ENCODE results near the gene SNIP1.
"Not testable (repeated sequence)": the region's sequence is repeated elsewhere in the genome, so short reads cannot be mapped to it uniquely, and the experiment has no call there.

The SNIP1 gene

DNA sequence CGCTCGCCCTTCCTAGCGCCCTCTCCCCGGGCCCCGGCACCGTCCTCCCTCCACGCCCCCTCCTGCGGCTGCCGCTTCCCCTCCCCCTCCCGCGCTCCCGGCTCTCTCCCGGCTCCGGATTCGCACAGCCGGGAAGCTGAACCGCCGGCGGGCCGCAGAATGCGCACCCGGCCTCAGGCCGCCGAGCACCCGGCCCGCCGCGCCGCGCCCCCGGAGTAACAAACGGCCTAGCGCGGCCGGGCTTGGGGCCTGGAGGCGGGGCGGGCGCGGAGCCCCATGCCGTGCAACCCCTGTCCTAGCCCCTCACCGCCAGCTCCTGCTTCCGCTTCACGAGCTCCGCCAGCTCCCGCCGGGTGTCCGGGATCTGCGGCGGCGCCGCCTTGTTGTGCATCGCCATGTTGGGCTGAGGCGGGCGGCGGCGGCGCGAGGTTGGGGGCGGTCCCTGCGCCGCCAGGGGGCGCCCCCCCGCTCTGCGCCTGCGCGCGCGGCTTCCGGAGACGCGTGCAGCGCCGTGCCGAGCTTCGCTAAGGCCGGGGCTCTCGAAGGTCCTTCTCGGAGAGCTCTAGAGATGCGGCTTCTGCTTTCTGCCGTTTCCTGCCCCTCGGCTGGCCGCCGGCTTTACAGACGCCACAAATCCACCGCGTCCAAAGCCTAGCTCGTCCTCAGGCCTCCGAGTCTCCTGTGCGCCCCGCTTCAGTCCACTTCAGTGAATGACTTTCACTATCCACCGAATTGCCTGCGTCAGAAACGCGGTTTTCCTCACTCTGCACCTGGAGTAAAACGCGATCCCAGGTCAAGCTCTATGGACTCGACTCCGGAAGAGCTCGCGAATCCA lies 39.5 kb downstream of the SNIP1 start, which contains the start of gene MEAF6:
TSS of gene MEAF6 (minus strand) at position 417 of the 835 bp plus-strand sequence. CDS start at position 397, 20 bp downstream.
- in situ Hi-C loops (cut with HindIII; ENCODE audit: low sequenced_read_pairs) = no loop called here

GRCh38 chr1:37513795-37514349 lies 40.2 kb downstream of the SNIP1 start:
- in situ Hi-C loops (cut with HindIII; ENCODE audit: low sequenced_read_pairs) = no loop called here

GRCh38 chr1:37509181-37509580 lies 44.9 kb downstream of the SNIP1 start:
- in situ Hi-C loops (cut with HindIII; ENCODE audit: low sequenced_read_pairs) = no loop called here

DNA sequence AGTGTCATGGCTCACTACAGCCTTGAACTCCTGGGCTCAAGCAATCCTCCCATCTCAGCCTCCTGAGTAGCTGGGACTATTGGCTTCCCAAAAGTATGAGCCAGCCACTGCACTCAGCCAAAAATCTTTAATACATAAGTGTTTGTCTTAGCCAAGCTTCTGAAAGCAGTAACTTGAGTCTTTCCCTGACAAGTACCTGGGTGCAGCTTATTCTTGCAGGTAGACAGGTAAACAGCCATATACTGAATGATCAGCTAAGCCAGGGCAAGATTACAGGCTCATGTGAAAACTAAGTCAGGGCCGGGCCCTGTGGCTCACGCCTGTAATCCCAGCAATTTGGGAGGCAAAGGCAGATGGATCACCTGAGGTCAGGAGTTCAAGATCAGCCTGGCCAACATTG lies 47.4 kb downstream of the SNIP1 start:
- in situ Hi-C loops (cut with HindIII; ENCODE audit: low sequenced_read_pairs) = no loop called here

- in situ Hi-C loops (cut with HindIII; ENCODE audit: low sequenced_read_pairs) = not testable (repeated sequence)
Observed at GRCh38 chr1:37502791-37503190, 51.3 kb downstream of the SNIP1 start.

DNA sequence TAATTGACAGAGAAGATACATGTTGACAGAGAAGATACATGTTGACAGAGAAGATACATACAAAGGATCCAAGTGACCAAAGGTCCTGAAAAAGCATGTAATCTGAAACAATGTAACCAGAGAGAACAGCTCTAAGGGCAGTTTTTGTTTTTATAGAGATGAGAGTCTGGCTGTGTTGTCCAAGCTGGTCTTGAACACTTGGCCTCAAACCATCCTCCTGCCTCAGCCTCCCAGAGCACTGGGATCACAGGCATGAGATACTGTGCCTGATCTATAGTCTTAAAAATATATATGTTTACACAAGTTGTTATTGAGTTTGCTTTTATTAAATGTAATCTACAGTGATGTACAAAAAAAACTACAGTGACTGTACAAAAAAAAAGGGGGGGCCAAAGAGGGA lies 52.0 kb downstream of the SNIP1 start:
- in situ Hi-C loops (cut with HindIII; ENCODE audit: low sequenced_read_pairs) = no loop called here

DNA sequence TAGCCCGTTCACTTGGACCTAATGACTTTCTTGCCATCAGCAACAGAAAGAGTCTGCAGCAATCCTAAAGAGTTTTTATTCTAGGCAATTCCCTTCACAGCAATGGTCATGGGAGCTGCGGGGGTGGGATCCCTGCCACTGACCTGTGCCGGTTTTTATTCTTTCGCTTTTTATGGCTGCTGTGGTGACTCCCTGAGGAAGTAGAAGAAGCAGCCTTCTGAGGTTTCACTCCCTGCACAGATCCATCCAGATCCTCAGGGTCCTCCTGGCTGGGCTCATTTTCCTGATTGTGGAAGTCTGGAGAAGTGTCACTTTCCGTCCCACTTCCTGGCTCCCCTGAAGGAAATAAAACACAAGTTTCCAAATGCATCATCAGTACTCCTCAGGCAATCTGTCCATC lies 52.4 kb downstream of the SNIP1 start:
- in situ Hi-C loops (cut with HindIII; ENCODE audit: low sequenced_read_pairs) = no loop called here

- in situ Hi-C loops (cut with HindIII; ENCODE audit: low sequenced_read_pairs) = no loop called here
Observed at GRCh38 chr1:37498872-37499617, 55.0 kb downstream of the SNIP1 start.

- in situ Hi-C loops (cut with HindIII; ENCODE audit: low sequenced_read_pairs) = no loop called here
Observed at GRCh38 chr1:37497832-37498231, 56.3 kb downstream of the SNIP1 start.

DNA sequence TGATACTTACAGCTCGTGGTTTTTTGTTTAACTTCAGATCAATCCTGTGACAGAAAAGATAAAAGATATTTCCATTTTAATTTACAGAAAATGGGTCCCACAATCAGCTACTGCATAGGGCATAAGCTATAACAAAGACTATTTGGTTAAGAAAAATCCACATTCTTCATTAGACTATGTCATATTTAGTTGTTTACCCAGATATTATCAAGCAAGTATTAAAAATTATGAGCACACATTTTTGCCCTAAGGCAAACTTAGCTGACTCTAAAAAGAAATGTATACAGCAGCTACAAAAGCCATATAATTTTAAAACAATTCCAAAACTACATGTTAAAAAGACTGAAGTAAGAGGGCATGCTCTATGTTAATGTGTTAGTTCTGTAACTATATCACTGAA lies 58.2 kb downstream of the SNIP1 start:
- in situ Hi-C loops (cut with HindIII; ENCODE audit: low sequenced_read_pairs) = no loop called here

- in situ Hi-C loops (cut with HindIII; ENCODE audit: low sequenced_read_pairs) = no loop called here
Observed at GRCh38 chr1:37493336-37494098, 60.6 kb downstream of the SNIP1 start.

DNA sequence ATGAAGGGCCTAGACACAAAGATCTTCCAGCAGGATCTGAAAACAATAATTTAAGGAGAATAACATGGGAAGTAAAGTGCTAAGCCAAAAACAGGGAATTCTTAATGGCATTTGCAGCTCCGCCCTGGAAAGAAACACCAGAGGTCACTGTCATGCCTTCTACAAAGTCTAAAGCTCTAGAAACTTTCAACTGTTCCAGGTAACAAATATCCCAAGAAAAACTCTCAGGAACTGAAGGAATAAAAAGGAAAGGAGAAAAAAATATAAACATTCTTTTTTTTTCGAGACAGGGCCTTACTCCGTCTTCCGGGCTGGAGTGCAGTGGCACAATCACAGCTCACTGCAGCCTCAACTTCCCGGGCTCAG lies 66.5 kb downstream of the SNIP1 start:
- in situ Hi-C loops (cut with HindIII; ENCODE audit: low sequenced_read_pairs) = no loop called here

DNA sequence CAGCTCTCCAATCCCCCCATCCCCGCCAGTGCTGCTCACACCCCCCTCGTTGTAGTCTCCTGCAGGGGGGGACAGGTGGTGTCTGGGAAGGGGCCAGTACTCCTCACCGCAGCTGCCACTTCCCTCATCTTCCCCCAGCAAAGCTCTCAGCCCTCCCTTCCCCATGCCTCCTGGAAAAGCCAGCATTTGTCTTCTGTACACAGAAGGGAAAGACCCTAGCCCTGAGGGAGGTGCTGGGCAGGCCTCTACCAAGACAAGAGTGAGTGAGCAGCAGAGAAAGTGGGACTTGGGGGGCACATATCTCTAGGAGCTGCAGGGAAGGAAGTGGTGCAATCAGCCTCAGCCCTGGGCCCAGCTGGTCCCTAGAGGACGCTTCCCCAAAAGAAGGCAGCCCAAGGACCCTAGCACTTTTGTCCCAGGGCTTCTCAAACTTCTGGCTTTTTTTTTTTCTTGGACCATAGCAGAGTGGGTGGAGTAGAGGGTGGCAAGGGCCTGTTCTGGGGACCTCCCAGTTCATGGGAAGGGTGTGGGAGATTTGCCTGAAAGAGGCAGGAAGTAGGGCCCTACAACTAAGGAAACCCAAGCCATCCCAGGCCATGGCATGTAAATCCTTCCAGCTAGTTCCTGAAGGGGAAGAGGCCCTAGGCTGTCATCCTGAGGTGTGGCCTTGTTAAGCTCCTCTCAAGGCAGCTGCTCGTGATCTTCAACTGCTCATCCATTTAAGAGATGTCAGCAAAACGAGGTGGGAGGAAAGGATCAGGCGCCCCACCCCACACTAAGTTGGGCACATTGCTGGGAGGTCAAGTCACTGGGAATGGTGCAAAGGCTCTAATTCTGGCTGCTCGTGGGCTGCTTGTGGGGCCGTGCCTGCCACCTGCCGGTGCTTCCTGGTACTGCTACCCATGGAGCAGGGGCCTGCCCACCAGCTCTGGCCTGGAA lies 67.1 kb downstream of the SNIP1 start:
- in situ Hi-C loops (cut with HindIII; ENCODE audit: low sequenced_read_pairs) = no loop called here

DNA sequence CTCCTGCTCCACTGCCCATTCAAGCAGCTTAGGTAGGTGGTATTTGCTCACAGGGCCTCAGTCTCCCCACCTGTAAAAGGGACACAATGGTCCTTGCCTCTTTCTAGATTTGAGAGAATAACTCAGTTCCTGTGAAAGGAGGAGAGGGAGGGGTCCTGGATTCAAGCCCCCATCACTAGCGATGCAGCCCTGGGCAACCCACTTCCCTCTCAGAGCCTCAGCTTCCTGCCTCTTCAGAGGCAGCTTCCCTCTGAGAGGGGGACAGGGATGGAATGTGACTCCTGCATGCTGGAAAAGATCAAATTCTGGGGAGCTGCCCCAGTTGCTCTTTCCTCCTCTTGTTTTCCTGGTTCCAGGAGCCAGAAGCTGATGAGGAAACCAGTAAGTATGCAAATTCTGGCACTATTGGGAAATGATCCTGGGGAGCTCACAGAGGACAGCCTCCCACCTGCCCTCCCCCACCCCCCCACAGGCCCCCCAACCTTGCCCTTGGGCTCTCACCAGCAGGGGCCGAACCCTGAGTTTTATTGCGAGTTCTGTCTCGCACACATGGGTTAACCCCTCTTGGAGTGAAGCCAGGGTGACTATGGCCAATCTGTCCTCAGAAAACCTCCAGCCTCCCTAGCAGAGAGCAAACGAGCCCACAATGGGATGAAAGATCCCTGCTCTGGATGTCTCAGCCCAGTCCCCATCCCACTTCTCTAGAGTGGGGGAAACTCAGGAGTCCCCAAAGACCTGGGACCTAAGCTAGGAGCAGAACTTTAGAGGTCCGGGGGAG lies 68.0 kb downstream of the SNIP1 start:
- in situ Hi-C loops (cut with HindIII; ENCODE audit: low sequenced_read_pairs) = no loop called here

Measured in DLD1 (cell line).